A549 (cell line): ENCODE measurements around the gene ACTN2.

Source experiments
- EHMT2 ChIP-seq: fragments of 200-600 bp; sonication (generic); IDR thresholded peaks from 2 replicates; pipeline ENCODE4 v1.6.1; 2016; ENCODE audit warnings: antibody characterized with exemption, low read depth, mild to moderate bottlenecking, moderate library complexity
- HDAC2 ChIP-seq: fragments of 200-600 bp; sonication (generic); IDR thresholded peaks from 2 replicates; pipeline ENCODE4 v1.6.1; 2016
- JUN ChIP-seq, 2 experiments: fragments of >200 bp; sonication (Bioruptor Twin); formaldehyde crosslinking; IDR thresholded peaks; 2 replicates in 1 of 2; 3 replicates in 1 of 2; pipeline ENCODE4 v1.6.1; 2016 to 2017
- MAZ ChIP-seq: fragments of 150-350 bp; IDR thresholded peaks from 2 replicates; pipeline ENCODE4 v1.6.1; 2014; ENCODE audit warnings: antibody characterized with exemption, low read depth, low read length, borderline replicate concordance
- POLR2A ChIP-seq: IDR thresholded peaks from 2 replicates; pipeline ENCODE4 v1.6.1; 2012; ENCODE audit warnings: mild to moderate bottlenecking, low read length
- RCOR1 ChIP-seq: fragments of 150-350 bp; IDR thresholded peaks from 2 replicates; pipeline ENCODE4 v1.6.1; 2014; ENCODE audit warnings: antibody characterized with exemption, low read length, low read depth
- TF ChIP-seq, protein P1 (sequence below): fragments of >200 bp; sonication (Bioruptor Twin); formaldehyde crosslinking; IDR thresholded peaks from 3 replicates; pipeline ENCODE4 v1.5.1; 2016
- TF ChIP-seq, protein P2 (sequence below): fragments of 150-350 bp; IDR thresholded peaks from 2 replicates; pipeline ENCODE4 v1.6.1; 2014; ENCODE audit warnings: low read depth, mild to moderate bottlenecking, low read length

DNA sequence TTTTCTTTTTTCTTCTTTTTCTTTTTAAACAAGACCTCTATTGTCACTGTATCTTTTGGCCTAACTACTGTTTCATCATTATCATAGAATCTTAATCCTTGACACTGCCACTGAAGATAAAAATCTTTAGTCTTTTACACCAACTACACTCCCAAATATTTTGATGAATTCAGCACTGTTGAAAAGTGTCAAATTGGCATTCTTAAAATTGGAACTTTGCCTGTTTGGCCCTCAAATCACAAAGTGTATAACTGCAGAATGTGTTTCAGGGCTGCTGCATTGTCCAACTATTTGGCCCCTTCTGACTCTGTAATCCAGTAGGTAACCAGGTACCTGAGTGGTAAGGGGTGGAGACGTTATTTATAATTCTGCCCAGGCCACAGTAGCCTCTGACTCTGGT lies 34.3 kb downstream of the ACTN2 start:
- TF ChIP-seq MAZ = no peak
- TF ChIP-seq, protein P1, sequence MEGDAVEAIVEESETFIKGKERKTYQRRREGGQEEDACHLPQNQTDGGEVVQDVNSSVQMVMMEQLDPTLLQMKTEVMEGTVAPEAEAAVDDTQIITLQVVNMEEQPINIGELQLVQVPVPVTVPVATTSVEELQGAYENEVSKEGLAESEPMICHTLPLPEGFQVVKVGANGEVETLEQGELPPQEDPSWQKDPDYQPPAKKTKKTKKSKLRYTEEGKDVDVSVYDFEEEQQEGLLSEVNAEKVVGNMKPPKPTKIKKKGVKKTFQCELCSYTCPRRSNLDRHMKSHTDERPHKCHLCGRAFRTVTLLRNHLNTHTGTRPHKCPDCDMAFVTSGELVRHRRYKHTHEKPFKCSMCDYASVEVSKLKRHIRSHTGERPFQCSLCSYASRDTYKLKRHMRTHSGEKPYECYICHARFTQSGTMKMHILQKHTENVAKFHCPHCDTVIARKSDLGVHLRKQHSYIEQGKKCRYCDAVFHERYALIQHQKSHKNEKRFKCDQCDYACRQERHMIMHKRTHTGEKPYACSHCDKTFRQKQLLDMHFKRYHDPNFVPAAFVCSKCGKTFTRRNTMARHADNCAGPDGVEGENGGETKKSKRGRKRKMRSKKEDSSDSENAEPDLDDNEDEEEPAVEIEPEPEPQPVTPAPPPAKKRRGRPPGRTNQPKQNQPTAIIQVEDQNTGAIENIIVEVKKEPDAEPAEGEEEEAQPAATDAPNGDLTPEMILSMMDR = no peak
- TF ChIP-seq EHMT2 = no peak
- no peak for TF ChIP-seq JUN (IDR thresholded peaks at IDR 0.05)
- TF ChIP-seq POLR2A = no peak
- TF ChIP-seq, protein P2, sequence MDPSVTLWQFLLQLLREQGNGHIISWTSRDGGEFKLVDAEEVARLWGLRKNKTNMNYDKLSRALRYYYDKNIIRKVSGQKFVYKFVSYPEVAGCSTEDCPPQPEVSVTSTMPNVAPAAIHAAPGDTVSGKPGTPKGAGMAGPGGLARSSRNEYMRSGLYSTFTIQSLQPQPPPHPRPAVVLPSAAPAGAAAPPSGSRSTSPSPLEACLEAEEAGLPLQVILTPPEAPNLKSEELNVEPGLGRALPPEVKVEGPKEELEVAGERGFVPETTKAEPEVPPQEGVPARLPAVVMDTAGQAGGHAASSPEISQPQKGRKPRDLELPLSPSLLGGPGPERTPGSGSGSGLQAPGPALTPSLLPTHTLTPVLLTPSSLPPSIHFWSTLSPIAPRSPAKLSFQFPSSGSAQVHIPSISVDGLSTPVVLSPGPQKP = no peak
- TF ChIP-seq HDAC2 = no peak
- TF ChIP-seq RCOR1 = no peak
